ENCODE measurements around the gene ZC3H12C.
A peak's percentile ranks its signal among the peaks of the same experiment; 100 is the strongest.

ZC3H12C gene

DNA sequence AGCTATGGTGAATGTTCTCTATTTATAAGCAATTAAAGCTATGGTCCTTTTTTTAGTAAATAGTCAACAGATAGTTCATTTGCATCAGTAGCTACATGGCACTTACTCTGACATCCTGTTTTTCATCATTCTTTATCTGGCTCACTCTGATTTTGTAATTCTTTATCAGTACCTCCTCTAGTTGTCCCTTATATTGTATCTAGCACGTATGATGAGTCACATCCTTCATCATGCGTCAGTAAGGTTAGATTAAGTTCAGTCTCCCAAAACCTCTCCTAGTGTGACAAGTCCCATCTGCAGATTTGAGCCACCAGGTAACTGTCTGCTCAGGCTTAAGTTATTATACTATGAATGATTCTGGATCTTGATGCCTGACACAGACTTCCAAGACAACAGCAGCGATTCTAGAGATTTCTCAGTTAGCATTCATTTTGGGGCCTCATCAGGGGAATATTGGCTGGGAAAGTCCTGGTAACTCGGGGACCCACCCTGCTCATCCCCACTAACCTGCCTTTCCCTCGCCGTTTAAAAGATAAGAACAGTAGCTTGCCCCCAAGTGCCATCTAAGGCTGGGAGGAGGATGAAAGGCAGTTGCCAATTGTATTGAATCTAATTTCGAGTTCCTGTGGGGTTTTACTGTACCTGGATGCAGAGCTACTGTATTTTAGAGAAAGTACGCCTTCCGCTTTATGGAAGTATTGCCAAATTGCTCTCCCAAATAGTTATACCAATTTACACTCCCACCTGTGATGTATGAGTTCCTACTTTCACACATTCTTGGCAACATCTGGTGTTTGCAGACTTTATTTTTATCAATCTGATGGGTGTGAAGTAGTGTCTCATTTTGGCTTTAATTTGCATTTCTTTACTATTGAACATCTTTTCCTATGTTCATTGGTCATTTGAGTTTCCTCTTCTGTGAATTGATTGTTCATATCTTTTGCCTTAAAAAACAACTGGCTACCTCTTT, 55.9 kb downstream of the ZC3H12C start:
- no peak for DNase-seq (ENCODE audit: low read depth, low spot score)

DNA sequence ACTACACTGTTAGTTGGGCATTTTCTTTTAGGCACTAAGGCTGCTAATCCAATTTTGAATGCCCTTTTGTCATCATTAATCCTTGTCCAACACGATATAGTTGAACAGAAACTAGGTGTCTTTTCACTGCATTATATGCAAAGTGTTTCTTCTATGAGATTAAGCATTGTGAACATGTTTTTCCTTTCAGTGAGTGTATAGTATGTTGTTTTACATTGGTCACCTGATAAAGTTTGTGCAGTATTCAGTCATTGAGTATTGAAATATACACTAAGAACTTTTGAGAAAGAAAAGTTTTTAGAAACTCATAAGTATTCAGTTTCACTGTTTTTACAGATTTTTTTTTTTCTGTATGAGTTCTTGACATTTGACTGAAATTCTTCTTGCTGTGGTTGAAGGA, 59.0 kb downstream of the ZC3H12C start:
- DNase-seq (ENCODE audit: low read depth, low spot score) = no peak

DNA sequence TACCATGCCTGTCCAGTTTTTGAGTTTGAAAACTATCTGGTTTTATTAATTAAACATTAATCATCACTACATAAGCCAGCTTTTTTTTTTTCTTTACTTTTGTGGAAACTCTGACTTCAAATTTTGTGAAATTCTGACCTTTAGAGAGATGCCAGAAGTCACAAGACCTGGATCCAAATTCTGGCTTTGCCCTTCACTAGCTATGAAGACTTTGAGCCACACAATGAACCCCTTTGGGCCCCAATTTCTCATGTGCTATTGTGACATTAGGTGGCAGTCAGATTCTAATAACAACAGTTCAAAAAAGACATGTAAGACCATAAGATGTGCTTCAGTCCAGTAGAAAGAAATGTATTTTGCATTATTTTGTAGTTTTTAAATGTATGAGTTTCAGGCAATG, 60.3 kb downstream of the ZC3H12C start:
- DNase-seq (ENCODE audit: low read depth, low spot score) = no peak

DNA sequence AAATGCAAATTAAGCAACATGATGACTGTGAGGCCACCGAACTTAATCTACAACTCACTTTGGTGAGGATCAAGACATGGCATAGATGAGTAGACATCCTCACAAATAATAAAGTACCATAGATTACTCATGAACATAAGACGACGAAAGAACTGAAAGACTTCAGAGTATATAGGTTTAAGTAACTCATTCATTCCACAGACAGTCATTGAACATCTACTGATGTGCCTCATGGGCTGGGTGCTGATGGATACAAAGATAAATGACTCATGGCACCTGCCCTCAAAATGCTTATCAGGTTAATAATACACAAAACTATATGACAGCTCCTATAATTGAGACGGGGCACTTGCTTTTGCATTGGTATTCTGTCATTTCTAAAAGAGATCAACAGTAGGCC, 63.3 kb downstream of the ZC3H12C start:
- no peak for DNase-seq (ENCODE audit: low read depth, low spot score)

DNA sequence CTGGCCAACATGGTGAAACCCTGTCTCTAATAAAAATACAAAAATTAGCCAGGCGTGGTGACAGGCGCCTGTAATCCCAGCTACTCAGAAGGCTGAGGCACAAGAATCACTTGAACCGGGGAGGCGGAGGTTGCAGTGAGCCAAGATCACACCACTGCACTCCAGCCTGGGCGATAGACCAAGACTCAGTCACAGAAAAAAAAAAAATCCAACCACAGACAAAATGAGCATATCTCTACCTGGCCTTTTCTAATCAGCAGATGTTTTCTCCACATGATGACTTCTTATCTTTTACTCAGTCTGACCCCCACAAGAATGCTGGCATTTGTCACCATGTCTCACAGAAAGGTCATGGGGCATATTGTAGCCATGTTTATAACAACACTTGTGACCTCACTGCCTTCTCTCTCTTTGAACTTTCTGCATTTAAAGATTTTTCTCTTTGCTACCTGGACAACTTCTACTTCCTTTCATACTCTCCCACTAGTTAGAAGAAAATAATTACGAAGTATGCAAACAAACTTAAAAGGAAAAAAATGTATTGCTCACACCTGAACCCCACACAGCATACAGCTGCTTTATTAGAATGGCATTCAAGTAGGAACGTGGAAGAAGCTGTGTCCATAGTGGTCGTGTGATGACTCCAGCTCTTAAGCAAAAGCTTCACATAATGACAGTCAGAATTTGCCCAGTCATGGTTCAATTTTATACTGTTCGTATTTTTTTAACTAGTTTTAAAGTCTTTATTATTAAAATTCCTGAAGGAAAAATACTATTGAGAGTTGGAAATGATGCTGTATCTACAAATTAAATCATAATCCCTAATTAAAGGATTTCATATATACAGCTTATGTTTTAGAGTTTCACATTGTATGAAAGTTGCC, 65.4 kb downstream of the ZC3H12C start:
- DNase-seq (ENCODE audit: low read depth, low spot score) = no peak

DNA sequence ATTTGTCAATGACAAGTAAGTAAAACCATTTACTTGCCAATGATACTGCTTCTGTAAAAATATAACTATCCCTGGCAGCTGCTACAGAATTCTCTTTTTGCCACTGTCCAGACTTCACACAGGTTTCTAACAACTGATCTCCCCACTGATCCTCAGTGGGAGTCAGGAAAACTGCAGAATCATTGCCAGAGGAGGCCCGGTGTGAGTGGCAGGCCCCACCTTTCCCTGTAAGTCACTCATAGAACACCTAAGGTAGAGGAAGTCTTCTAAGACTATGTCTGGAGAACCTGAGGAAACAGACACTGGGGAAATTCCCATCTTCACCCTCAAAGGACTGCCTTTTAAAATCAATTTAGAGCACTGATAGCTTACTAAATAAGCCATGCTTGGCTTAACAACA, 66.3 kb downstream of the ZC3H12C start:
- DNase-seq (ENCODE audit: low read depth, low spot score) = no peak

DNA sequence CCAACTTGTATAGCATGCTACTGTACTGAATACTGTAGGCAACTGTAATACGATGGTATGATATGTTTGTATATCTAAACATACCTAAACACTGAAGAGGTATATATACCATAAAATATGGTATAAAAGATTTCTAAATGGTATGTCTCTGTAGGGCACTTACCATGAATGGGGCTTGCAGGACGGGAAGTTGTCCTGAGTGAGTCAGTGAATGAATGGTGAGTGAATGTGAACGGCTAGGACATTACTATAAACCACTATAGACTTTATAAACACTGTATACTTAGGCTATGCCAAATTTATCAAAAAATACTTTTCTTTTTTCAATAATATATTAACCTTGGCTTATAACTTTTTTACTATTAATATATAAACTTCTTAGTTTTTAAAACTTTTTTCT, 66.8 kb downstream of the ZC3H12C start:
- no peak for DNase-seq (ENCODE audit: low read depth, low spot score)

DNA sequence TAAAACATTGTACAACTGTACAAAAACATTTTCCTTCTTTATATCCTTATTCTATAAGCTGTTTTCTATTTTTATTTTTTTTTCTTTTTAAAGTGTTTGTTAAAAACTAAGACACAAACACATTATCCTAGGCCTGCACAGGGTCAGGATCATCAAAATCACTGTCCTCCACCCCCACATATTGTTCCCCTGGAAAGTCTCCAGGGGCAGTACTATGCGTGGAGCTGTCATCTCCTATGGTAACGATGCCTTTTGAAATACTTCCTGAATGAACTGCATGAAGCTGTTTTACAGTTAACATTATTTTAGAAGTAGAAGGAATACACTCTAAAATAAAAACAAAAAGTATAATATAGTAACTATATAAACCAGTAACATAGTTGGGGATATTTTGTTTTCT, 67.2 kb downstream of the ZC3H12C start:
- no peak for DNase-seq (ENCODE audit: low read depth, low spot score)

DNA sequence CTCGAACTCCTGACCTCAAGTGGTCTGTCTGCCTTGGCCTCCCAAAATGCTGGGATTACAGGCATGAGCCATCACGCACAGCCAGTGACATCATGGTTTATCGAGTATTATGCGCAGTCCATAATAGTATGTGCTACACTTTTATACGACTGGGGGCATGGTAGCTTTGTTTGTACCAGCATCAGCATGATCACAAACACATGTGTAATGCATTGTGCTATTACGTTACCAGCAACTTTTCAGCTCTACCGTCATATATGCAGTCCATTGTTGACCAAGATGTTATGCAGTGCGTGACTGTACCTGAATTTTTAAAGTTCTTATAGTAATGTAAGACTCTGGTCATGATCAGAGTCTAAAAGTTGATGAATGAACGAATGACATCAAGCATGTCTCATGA, 67.9 kb downstream of the ZC3H12C start:
- no peak for DNase-seq (ENCODE audit: low read depth, low spot score)

DNA sequence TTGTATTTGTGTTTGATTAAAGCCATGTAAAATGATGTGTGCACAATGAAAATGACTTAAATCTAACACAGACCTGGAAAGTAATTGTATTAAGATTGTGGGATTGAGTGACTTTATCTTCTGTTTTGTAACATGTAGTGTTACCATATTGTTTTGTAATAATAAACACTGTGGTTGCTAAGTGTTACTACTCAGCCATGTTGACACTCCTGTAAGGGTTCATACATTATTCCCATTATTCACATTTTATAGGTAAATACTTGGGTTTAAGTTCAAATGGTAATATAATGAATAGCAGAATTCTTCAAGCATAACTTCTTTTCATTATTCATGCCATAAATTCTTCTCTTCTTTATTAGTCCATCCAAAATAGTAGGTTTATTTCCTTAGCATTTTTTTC, 69.0 kb downstream of the ZC3H12C start:
- no peak for DNase-seq (ENCODE audit: low read depth, low spot score)

DNA sequence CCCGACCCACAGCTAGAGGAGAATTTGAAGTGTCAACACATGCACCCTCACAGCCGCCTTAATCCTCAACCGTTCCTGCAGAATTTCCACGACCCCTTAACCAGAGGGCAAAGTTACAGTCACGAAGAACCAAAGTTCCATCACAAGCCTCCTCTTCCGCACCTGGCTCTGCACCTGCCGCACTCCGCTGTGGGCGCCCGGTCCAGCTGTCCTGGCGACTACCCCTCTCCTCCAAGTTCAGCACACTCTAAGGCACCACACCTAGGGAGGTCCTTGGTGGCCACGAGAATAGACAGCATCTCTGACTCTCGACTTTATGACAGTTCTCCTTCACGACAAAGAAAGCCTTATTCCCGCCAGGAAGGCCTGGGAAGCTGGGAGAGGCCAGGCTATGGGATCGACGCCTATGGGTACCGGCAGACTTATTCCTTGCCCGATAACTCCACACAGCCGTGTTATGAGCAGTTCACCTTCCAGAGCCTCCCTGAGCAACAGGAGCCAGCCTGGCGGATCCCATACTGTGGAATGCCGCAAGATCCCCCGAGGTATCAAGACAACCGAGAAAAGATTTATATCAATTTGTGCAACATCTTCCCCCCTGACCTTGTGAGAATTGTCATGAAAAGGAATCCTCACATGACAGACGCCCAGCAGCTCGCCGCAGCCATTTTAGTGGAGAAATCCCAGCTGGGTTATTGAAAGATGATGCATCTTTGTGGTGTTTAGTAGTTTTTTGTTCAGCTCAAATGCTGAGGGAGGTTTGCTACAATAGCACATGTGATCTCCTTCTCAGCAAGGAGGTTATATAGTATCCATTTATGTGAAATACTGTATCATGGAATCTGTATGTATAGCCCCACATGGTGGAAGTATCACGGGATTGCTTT, 72.1 kb downstream of the ZC3H12C start:
- DNase-seq (ENCODE audit: low read depth, low spot score) = no peak

DNA sequence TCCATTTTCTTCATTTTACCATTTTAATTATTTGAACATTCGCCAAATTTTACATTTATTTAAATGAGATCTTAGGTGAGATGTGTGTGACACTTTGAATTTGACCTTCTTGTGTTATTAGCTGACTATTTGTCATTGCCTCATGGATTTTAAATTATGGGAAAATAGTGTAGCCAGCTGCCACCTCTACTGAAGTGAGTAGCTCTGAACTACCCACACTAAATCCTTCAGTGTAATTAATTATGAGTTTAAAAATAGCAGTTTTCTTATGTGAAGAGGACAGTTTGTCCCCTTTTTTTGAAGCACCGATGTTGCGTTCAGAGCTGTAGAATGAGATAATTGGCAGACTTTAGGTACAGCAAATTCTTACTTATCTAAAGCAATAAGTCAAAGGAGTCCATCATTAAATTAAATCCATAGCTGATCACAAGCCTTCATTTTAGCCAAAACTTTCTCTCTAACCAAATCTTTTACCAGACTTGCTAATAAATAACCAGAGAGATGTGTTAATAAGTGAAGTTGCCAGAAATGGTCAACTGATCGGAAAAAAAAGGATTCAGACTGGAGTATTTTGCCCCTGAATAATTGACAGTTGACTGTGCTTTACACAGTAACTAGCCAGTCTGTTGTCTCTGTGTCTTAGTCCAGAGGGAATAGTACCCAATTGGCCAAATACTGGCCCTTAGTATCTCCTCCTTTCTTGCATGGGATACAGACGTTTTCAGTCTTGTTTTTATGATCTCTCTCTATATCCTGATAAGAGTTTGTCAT, 75.0 kb downstream of the ZC3H12C start:
- no peak for DNase-seq (ENCODE audit: low read depth, low spot score)

DNA sequence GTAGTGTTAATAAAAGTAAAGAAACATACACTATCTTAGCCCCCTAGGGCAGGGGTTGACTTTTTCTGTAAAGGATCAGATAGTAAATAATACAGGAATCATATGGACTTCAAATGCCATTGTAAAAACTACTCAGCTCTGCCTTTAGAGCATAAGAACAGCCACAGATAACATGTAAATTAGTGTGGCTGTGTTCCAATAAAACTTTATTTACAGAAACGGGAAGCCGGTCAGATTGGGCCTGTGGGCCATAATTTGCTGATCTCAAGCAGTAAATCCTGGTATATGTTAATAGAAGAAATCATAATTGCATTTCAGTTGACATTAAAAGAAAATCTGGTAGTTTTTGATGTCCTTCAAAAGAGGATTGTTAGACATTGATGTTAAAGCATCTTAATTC, 76.5 kb downstream of the ZC3H12C start:
- no peak for DNase-seq (ENCODE audit: low read depth, low spot score)

DNA sequence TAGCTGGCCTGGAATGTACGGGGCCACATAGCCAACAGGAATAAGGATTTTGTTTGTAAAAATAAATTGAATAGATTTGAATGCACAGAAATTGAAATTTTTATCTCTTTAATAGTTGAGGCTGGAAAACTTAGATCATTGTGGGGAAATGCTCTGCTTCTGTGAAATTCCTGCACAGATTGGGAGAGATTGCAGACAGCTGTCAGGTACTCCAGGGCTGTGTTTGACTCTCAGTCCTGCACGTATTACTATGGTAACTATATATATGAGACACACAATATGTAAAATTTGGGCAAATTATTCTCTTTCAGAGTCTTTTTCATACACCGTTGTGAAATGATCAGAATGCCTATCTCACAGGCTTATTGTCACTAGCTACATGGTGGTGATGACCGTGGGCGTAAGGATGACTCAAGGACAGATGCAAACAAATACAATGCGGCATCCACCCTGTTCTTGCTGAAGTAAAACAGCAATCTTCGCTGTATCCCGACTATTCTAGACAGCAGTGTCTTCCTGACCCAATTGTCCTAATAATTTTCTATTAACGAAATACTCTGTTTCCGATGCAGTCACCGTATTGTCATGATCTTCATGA, 79.4 kb downstream of the ZC3H12C start:
- no peak for DNase-seq (ENCODE audit: low read depth, low spot score)

DNA sequence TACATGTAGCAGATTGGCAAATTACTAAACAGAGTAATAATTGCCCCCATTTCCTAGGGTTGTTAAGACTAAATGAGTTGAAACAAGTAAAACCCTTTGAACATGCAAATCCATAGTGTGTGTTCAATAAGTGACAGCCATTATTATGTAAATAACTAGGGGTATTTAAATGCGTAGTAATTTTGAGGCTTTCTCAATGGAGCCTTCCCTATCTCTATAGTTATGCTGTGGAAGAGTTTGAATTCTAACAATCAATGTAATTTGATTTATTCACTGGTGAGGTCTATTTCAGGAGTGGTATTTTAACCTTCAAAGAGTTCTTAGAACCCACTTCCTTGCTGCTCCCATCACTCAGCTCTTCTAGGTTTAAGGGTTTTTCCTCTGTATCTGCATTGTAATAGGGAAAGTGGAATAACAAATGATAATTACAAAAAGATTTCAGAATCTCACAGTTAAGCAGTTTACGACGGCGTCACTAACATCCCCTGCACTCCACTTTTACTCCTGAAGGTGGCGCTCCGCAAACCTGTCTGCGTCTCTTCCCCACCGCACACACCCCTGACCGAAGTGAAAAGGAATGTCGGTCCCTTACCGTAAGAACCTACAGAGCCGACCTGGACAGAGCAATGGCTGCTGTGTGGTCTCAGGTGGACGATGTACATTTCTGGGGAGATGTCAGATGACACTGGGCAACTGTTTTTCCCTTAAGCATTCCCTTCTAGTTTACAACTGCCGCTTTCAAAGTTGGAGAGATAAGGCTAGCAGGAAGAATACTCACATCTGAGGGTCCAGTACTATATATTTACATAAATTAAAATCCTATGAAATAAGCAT, 80.8 kb downstream of the ZC3H12C start:
- peak; percentile 86 for DNase-seq (ENCODE audit: low read depth, low spot score)

DNA sequence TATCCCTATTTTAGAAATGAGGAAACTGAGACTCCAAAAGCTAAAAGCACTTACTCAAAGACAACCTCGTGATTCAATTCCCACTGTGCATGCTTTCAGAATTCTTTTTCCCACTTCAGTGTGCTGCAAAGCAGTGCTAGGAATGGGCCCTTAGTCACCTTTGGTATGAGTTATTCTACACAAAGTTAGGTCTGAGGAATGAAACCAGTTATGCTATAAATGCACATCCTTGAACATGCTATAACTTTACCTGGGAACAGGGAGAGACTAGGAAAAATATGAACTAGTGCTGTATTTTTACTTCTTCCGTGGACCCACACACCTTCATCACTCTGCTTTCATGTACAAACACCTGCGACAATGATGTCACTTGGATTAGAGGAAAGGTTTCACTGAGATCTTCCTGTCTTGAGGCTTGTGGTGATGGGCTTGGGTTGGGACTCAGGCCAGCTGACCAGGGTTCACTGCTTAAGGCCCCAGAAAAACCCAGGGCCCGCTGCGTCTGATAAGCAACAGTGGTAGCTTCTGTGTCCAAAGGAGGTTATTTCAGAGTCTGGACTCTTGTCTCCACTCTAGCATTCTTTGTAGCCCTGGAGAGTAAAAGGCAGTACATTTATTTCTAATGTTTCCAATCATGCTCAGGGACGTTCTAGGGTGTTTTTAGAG, 81.6 kb downstream of the ZC3H12C start:
- no peak for DNase-seq (ENCODE audit: low read depth, low spot score)

DNA sequence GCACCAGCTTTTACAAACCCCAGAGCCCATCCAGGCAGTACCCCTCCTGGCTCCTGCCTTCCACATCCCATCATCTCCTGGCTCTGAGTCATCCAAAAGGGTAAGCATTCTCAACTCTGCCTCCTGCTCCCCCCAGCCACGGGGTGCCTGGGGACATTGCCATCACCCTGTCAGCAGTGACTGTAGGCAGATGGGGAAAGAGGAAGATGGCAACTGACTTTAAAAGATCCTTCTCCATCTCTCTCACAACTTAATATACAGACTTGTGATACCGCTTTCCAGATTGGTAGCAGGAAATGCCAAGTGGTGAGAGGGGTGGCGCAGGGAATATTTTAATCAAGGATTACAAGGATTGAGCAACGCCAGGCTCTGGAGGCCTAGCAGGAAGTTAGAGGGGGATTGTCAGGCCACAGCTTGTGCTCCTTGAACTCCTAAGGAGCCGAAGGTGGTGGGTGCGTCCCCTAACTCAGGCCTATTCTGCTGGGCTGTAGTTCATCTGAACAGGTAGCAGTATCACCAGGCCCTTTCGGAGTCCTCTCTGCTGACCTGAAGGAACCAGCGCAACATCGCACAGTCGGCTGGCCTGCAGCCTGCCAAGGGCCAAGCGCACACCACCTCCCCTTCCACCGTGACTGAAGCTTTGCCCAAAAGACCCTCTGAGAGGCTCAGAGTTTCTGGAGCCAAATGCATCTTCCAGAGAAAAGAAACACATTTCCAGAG, 83.3 kb downstream of the ZC3H12C start:
- peak; percentile 19 for DNase-seq (ENCODE audit: low read depth, low spot score)

DNA sequence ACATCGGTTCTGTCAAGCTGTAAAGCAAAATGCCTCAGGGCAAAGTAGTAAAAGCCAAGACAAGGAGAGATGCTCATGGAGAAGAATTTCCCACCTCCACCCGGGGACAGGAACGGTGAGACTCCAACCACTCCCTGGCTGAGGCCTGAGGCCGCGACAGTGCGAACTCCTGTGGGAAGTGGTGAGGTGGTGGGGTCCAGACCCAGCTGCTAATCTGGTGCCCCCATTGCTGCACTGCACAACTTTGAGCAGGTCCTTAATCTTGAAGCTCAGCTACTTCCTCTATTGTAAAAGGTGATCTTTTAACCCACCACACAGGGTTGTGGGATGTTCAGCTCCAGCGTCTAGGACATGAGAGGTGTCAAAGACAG, 83.9 kb downstream of the ZC3H12C start:
- DNase-seq (ENCODE audit: low read depth, low spot score) = peak; percentile 32

Measured in ELF-1 (cell line).